NAMALWA (cell line): ENCODE data around the gene ATP11A.
A peak's percentile ranks its signal among the peaks of the same experiment; 100 is the strongest.

Experiments
- DNase-seq: peaks from one replicate; pipeline ENCODE4 v3.0.0-alpha.2; 2015; ENCODE audit warnings: low spot score

Gene ATP11A

GRCh38 chr13:112894673-112895481, 205.0 kb downstream of the ATP11A start:
- peak; percentile 25 for DNase-seq

GRCh38 chr13:112895521-112896465, 206.0 kb downstream of the ATP11A start:
- DNase-seq: no peak

- DNase-seq: no peak
These were observed 207.1 kb downstream of the ATP11A start for GRCh38 chr13:112896736-112897602.

- DNase-seq: no peak
These were observed 207.7 kb downstream of the ATP11A start for GRCh38 chr13:112897603-112897955.

- DNase-seq: no peak
These were observed 208.2 kb downstream of the ATP11A start for GRCh38 chr13:112897956-112898620.

- DNase-seq: no peak
These were observed 208.9 kb downstream of the ATP11A start for GRCh38 chr13:112898621-112899280.

GRCh38 chr13:112899281-112900225, 209.7 kb downstream of the ATP11A start:
- no peak for DNase-seq

GRCh38 chr13:112900226-112900600, 210.4 kb downstream of the ATP11A start:
- DNase-seq: no peak

- DNase-seq: no peak
These were observed 210.9 kb downstream of the ATP11A start for GRCh38 chr13:112900691-112901091.

- no peak for DNase-seq
These were observed 212.3 kb downstream of the ATP11A start for GRCh38 chr13:112902101-112902651.

- DNase-seq: no peak
These were observed 212.8 kb downstream of the ATP11A start for GRCh38 chr13:112902669-112903068.

GRCh38 chr13:112903071-112903577, 213.3 kb downstream of the ATP11A start:
- no peak for DNase-seq

- no peak for DNase-seq
These were observed 213.9 kb downstream of the ATP11A start for GRCh38 chr13:112903606-112904195.

GRCh38 chr13:112904436-112904960, 214.7 kb downstream of the ATP11A start:
- no peak for DNase-seq

GRCh38 chr13:112905086-112905485, 215.2 kb downstream of the ATP11A start:
- DNase-seq: no peak

- DNase-seq: no peak
These were observed 215.8 kb downstream of the ATP11A start for GRCh38 chr13:112905619-112905989.

GRCh38 chr13:112905990-112906641, 216.3 kb downstream of the ATP11A start:
- no peak for DNase-seq

- DNase-seq: no peak
These were observed 217.4 kb downstream of the ATP11A start for GRCh38 chr13:112907286-112907685.
